ENCODE data around the gene UQCC5.
"Not testable (repeated sequence)": the region's sequence is repeated elsewhere in the genome, so short reads cannot be mapped to it uniquely, and the experiment has no call there.

The UQCC5 gene

GRCh38 chr3:52523386-52524257, 12.8 kb upstream of the UQCC5 start:
- DNase-seq: no peak

- DNase-seq: no peak
Observed at GRCh38 chr3:52524258-52524751, 12.1 kb upstream of the UQCC5 start.

GRCh38 chr3:52524752-52525679, 11.4 kb upstream of the UQCC5 start:
- DNase-seq: no peak

GRCh38 chr3:52525680-52526561, 10.5 kb upstream of the UQCC5 start:
- no peak for DNase-seq

- DNase-seq: not testable (repeated sequence)
Observed at GRCh38 chr3:52526671-52527038, 9.8 kb upstream of the UQCC5 start.

- no peak for DNase-seq
Observed at GRCh38 chr3:52527039-52527731, 9.2 kb upstream of the UQCC5 start.

- DNase-seq: no peak
Observed at GRCh38 chr3:52527732-52528585, 8.4 kb upstream of the UQCC5 start.

GRCh38 chr3:52528586-52529375, 7.6 kb upstream of the UQCC5 start:
- no peak for DNase-seq

GRCh38 chr3:52529376-52530333, 6.8 kb upstream of the UQCC5 start:
- no peak for DNase-seq

- DNase-seq: no peak
Observed at GRCh38 chr3:52530918-52531826, 5.2 kb upstream of the UQCC5 start.

- DNase-seq: no peak
Observed at GRCh38 chr3:52531860-52532516, 4.4 kb upstream of the UQCC5 start.

- peak; percentile 27 for DNase-seq
Observed at GRCh38 chr3:52532517-52532837, 3.9 kb upstream of the UQCC5 start.

GRCh38 chr3:52532838-52533622, 3.4 kb upstream of the UQCC5 start:
- peak; percentile 23 for DNase-seq

- peak; percentile 68 for DNase-seq
Observed at GRCh38 chr3:52533623-52534280, 2.7 kb upstream of the UQCC5 start, which contains the start of gene NT5DC2. NT5DC2 (minus strand) TSS chr3:52533857; CDS start chr3:52533737, 120 bp downstream.

- no peak for DNase-seq
Observed at GRCh38 chr3:52534281-52535183, 1.9 kb upstream of the UQCC5 start.
